Right lobe of liver (tissue), 4 donors: ENCODE data around the gene SEC14L2.

Experiments
- CTCF ChIP-seq, 4 donors: fragments of 200-600 bp in 3 of 4; fragments of 450-650 bp in 1 of 4; IDR thresholded peaks; one replicate each; pipeline versions ENCODE4 v1.5.1 to v1.8.0; 2016 to 2022; ENCODE audit warnings: antibody characterized with exemption in 4 of 4, mild to moderate bottlenecking in 2 of 4
- POLR2A ChIP-seq: fragments of 450-650 bp; IDR thresholded peaks from one replicate; pipeline ENCODE4 v1.6.1; 2017; ENCODE audit warnings: antibody characterized with exemption, mild to moderate bottlenecking
- donor health status: DM: no; HTN: no; CAD: no.
- donor health status: DM: no; HTN: no; CAD: no.
- donor health status: DM: no; HTN: yes; CAD: no.

GRCh38 chr22:30393885-30394284, 2.9 kb upstream of the SEC14L2 start:
- TF ChIP-seq CTCF (IDR thresholded peaks at IDR 0.05), result no peak
- no peak for TF ChIP-seq POLR2A
